SK-N-SH (cell line): ENCODE measurements around the gene MANSC4. TPM values are rescaled to one million over a fixed set of nuclear protein-coding genes. Genes with fewer than 3 reads are reported as not detected.

Experiments
- CTCF ChIA-PET: fragments of 300-600, 350-600 bp; formaldehyde crosslinking; extraction: SDS; loops from one replicate; lab custom pipeline; 2021; lab: Yijun Ruan, JAX
- POLR2A ChIA-PET: fragments of 350-600 bp; sonication (Branson Sonifier 250); formaldehyde crosslinking; extraction: SDS; loops from one replicate; lab custom pipeline; 2020; ENCODE audit warnings: antibody characterized with exemption, inconsistent platforms; lab: Yijun Ruan, JAX
- DNase-seq: peaks from one replicate; pipeline ENCODE4 v3.0.0; 2012
- H2AFZ ChIP-seq: fragments of 200-600 bp; sonication (generic); 2 replicates; pipeline ENCODE4 v1.8.1; 2016; ENCODE audit warnings: antibody characterized with exemption, mild to moderate bottlenecking, low read depth
- H3F3A ChIP-seq: fragments of 200-600 bp; sonication (generic); replicated peaks from 2 replicates; pipeline ENCODE3; 2016; ENCODE audit warnings: antibody characterized with exemption, mild to moderate bottlenecking; ENCODE audit not compliant: insufficient read depth
- H3K27ac ChIP-seq, 2 experiments: fragments of 200-500 bp in 1 of 2; fragments of 200-600 bp in 1 of 2; sonication (Bioruptor generic) in 1 of 2; sonication (generic), shearing (Covaris generic) in 1 of 2; 2 replicates each; pipeline versions ENCODE4 v1.5.1 to v1.6.1; 2014 to 2016; ENCODE audit warnings: low read depth in 2 of 2, inconsistent platforms in 1 of 2, low read length in 1 of 2, mild to moderate bottlenecking in 1 of 2, mixed read lengths in 1 of 2
- H3K27me3 ChIP-seq: fragments of 200-600 bp; sonication (generic), shearing (Covaris generic); 2 replicates; pipeline ENCODE4 v1.6.1; 2016; ENCODE audit warnings: mixed run types; ENCODE audit not compliant: insufficient read depth
- H3K36me3 ChIP-seq, 2 experiments: fragments of 200-500 bp in 1 of 2; fragments of 200-600 bp in 1 of 2; sonication (Bioruptor generic) in 1 of 2; sonication (generic) in 1 of 2; replicated peaks in 1 of 2; 2 replicates each; pipeline versions ENCODE3 to v1.5.1; 2014 to 2016; ENCODE audit warnings: low read length in 1 of 2, mild to moderate bottlenecking in 1 of 2; ENCODE audit not compliant: insufficient read depth in 2 of 2, control insufficient read depth in 1 of 2
- H3K4me1 ChIP-seq, 2 experiments: fragments of 200-500 bp in 1 of 2; fragments of 200-600 bp in 1 of 2; sonication (Bioruptor generic) in 1 of 2; sonication (generic), shearing (Covaris generic) in 1 of 2; 2 replicates each; pipeline versions ENCODE4 v1.5.1 to v1.6.1; 2014 to 2016; ENCODE audit warnings: low read depth in 1 of 2, low read length in 1 of 2, mixed run types in 1 of 2; ENCODE audit not compliant: insufficient read depth in 2 of 2, control insufficient read depth in 1 of 2
- H3K4me2 ChIP-seq: fragments of 200-600 bp; sonication (generic), shearing (Covaris generic); 2 replicates; pipeline ENCODE4 v1.6.1; 2017; ENCODE audit warnings: mixed run types
- H3K4me3 ChIP-seq, 2 experiments: fragments of 200-500 bp in 1 of 2; fragments of 200-600 bp in 1 of 2; sonication (Bioruptor generic) in 1 of 2; sonication (generic), shearing (Covaris generic) in 1 of 2; 2 replicates each; pipeline versions ENCODE4 v1.5.1 to v1.8.1; 2014 to 2016; ENCODE audit warnings: low read depth in 2 of 2, inconsistent platforms in 1 of 2, low read length in 1 of 2, mild to moderate bottlenecking in 1 of 2, mixed read lengths in 1 of 2, moderate library complexity in 1 of 2
- H3K79me2 ChIP-seq: fragments of 200-600 bp; sonication (generic); 2 replicates; pipeline ENCODE4 v1.8.1; 2017; ENCODE audit warnings: mild to moderate bottlenecking; ENCODE audit not compliant: insufficient read depth
- H3K9ac ChIP-seq: fragments of 200-600 bp; sonication (generic); 2 replicates; pipeline ENCODE4 v1.6.1; 2017; ENCODE audit warnings: mixed run types
- H3K9me2 ChIP-seq: fragments of 200-600 bp; sonication (generic); 2 replicates; pipeline ENCODE4 v1.6.1; 2017; ENCODE audit warnings: mixed run types
- H3K9me3 ChIP-seq: fragments of 200-600 bp; sonication (generic); 2 replicates; pipeline ENCODE4 v1.6.1; 2017; ENCODE audit warnings: mixed run types, mild to moderate bottlenecking, moderate library complexity
- H4K20me1 ChIP-seq: fragments of 200-600 bp; sonication (generic); 2 replicates; pipeline ENCODE4 v1.6.1; 2017; ENCODE audit warnings: mild to moderate bottlenecking, mixed run types; ENCODE audit not compliant: insufficient read depth
- CTCF ChIP-seq: fragments of 200-600 bp; sonication (generic); IDR thresholded peaks from 2 replicates; pipeline ENCODE4 v1.6.1; 2017; ENCODE audit warnings: antibody characterized with exemption, mild to moderate bottlenecking, moderate library complexity
- ELF1 ChIP-seq: IDR thresholded peaks from 2 replicates; pipeline ENCODE4 v1.4.0; 2012
- EP300 ChIP-seq, 2 experiments: IDR thresholded peaks; 2 replicates each; pipeline versions ENCODE4 v1.4.0 to v1.6.1; 2012; ENCODE audit warnings: borderline replicate concordance in 1 of 2, low read depth in 1 of 2, low read length in 1 of 2
- EZH2phosphoT487 ChIP-seq: fragments of 200-600 bp; sonication (generic); IDR thresholded peaks from 2 replicates; pipeline ENCODE4 v1.6.1; 2017; ENCODE audit warnings: low read depth, mixed run types, mild to moderate bottlenecking, antibody characterized with exemption, moderate library complexity, borderline replicate concordance
- FOXJ3 ChIP-seq: sonication (generic); formaldehyde crosslinking; IDR thresholded peaks from 2 replicates; pipeline ENCODE4 v1.5.1; 2020; ENCODE audit warnings: mild to moderate bottlenecking, missing genetic modification reagents
- FOXM1 ChIP-seq: IDR thresholded peaks from 2 replicates; pipeline ENCODE4 v1.4.0; 2012; ENCODE audit warnings: low read depth, mild to moderate bottlenecking
- GABPA ChIP-seq: IDR thresholded peaks from 2 replicates; pipeline ENCODE4 v1.4.0; 2012; ENCODE audit warnings: low read depth, mild to moderate bottlenecking
- GATA2 ChIP-seq: sonication (generic); formaldehyde crosslinking; IDR thresholded peaks from 2 replicates; pipeline ENCODE4 v1.5.0; 2020; ENCODE audit warnings: mild to moderate bottlenecking, missing genetic modification reagents
- IRF3 ChIP-seq: fragments of 150-350 bp; IDR thresholded peaks from 2 replicates; pipeline ENCODE4 v1.6.1; 2016; ENCODE audit warnings: mild to moderate bottlenecking, low read depth, low read length
- JUND ChIP-seq: IDR thresholded peaks from 2 replicates; pipeline ENCODE4 v1.4.0; 2012
- MAX ChIP-seq: IDR thresholded peaks from 2 replicates; pipeline ENCODE4 v1.4.0; 2012; ENCODE audit warnings: low read depth
- MXI1 ChIP-seq: IDR thresholded peaks from 2 replicates; pipeline ENCODE4 v1.6.1; 2012; ENCODE audit warnings: mild to moderate bottlenecking, low read depth, low read length, improper control_type of control experiment
- NRF1 ChIP-seq: IDR thresholded peaks from 2 replicates; pipeline ENCODE4 v1.6.1; 2012; ENCODE audit warnings: low read depth, mild to moderate bottlenecking, low read length
- POLR2AphosphoS5 ChIP-seq: IDR thresholded peaks from 2 replicates; pipeline ENCODE4 v1.6.1; 2012; ENCODE audit warnings: low read depth, low read length
- RAD21 ChIP-seq: IDR thresholded peaks from 2 replicates; pipeline ENCODE4 v1.6.1; 2012; ENCODE audit warnings: mild to moderate bottlenecking, low read length
- RCOR1 ChIP-seq: fragments of 150-350 bp; IDR thresholded peaks from 2 replicates; pipeline ENCODE4 v1.6.1; 2017; ENCODE audit warnings: antibody characterized with exemption, low read length
- REST ChIP-seq: IDR thresholded peaks from 2 replicates; pipeline ENCODE4 v1.6.1; 2012; ENCODE audit warnings: mild to moderate bottlenecking, low read depth, low read length, moderate library complexity
- RXRA ChIP-seq: IDR thresholded peaks from 2 replicates; pipeline ENCODE4 v1.4.0; 2012; ENCODE audit warnings: low read depth, mild to moderate bottlenecking, borderline replicate concordance
- SIN3A ChIP-seq: IDR thresholded peaks from 2 replicates; pipeline ENCODE4 v1.6.1; 2012; ENCODE audit warnings: low read depth, mild to moderate bottlenecking, low read length, moderate library complexity, borderline replicate concordance
- SMC3 ChIP-seq: IDR thresholded peaks from 2 replicates; pipeline ENCODE4 v1.6.1; 2012; ENCODE audit warnings: low read depth, low read length, improper control_type of control experiment
- TAF1 ChIP-seq: IDR thresholded peaks from 2 replicates; pipeline ENCODE4 v1.6.1; 2012; ENCODE audit warnings: low read depth, mild to moderate bottlenecking, low read length, moderate library complexity, borderline replicate concordance
- TCF12 ChIP-seq: IDR thresholded peaks from 2 replicates; pipeline ENCODE4 v1.4.0; 2012
- TEAD4 ChIP-seq: IDR thresholded peaks from 2 replicates; pipeline ENCODE4 v1.4.0; 2012; ENCODE audit warnings: mild to moderate bottlenecking, borderline replicate concordance; ENCODE audit not compliant: insufficient read depth
- YY1 ChIP-seq: IDR thresholded peaks from 2 replicates; pipeline ENCODE4 v1.4.0; 2012; ENCODE audit warnings: low read depth, mild to moderate bottlenecking
- WGBS: methylation state at CpG from one replicate; pipeline ENCODE4 v1.1.6; 2017; ENCODE audit warnings: low lambda C conversion rate; 5-methylcytosine and 5-hydroxymethylcytosine counted together
- polyA plus RNA-seq, 3 experiments: library from polyadenylated mRNA; depleted of rRNA; stranded (reverse); fragments of >200 nt; gene quantifications; 2 replicates each; pipeline ENCODE4 v1.2.3, GENCODE V29; 2012
- TF ChIP-seq, protein P1 (sequence below): IDR thresholded peaks from 2 replicates; pipeline ENCODE4; 2012

The MANSC4 gene
- polyA plus RNA-seq, 1 of the 3 experiments (the other 2 are of a cell fraction) = not detected

DNA sequence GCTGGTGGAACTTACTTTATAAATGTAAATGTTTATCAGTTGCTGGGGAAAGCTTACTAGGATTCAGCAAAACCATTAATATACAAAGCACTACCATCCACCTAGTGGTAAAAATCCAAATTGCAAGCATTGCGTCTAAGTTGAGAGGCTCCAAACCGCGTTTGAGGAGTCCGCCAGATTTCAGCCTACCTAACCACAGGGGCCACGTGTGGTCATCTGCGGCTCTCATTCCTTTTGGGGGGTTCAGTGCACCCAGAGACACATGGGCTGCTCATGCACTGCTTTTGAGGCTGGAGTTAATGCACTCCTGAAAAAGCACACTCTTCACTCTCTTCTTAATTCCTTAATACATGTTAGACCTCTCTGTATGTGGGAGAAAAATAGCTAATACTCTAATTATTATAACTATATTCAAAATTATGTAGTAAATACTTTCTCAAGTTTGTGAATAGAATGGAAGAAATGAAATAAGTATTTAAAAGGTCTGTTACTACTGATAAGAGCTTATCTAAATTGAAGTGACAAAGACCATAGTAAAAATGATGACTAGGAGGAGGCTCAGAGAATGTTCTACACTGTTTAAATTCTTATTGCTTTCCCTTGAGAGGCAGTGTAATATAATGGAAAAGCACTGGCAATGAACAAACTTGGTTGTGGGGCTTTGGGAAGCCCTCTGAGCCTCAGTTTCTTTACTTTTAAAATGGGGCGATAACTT lies 41.4 kb upstream of the MANSC4 start:
- CTCF ChIA-PET = interaction anchor here (0.5 to 5.6 kb wide), 34 partner anchors 9 to 1566 kb away, joined by 3 to 92 read pairs (median 4); no protein-coding TSS in a partner anchor
- H2AFZ ChIP-seq = peak overlapping the region; percentile 54; the same call in 1 of the 2 replicates
- no peaks in the 10 kb centered on the region for H3K9me2 ChIP-seq
- H3F3A ChIP-seq = peaks cover 6% of the 10 kb centered on the region
- no peak overlapping the region for H3K9ac ChIP-seq
- no peaks in the 10 kb centered on the region for H3K9me3 ChIP-seq
- H3K4me2 ChIP-seq = peak overlapping the region; percentile 20; the same call in 1 of the 2 replicates
- H3K36me3 ChIP-seq = no peaks in the 10 kb centered on the region
- POLR2A ChIA-PET = interaction anchor here (0.9 kb wide), 1 partner anchor 41 kb away, joined by 4 read pairs; the partner anchor contains the start of genes KLHL42 and MANSC4
- H3K27ac ChIP-seq = peak overlapping the region in 1 of 2 experiments; percentile 59; a peak in 2 of 4 replicates
- peak; percentile 51 for DNase-seq
- no peaks in the 10 kb centered on the region for H4K20me1 ChIP-seq
- 15% methylated on average over 7 of the region's 7 CpGs for WGBS
- H3K4me3 ChIP-seq = peak overlapping the region in 1 of 2 experiments; percentile 30; a peak in 2 of 4 replicates
- no peaks in the 10 kb centered on the region for H3K79me2 ChIP-seq
- peaks cover 4 to 19% of the 10 kb centered on the region in 2 experiments; a peak in 3 of 4 replicates for H3K4me1 ChIP-seq
- H3K27me3 ChIP-seq = no peaks in the 10 kb centered on the region
- TF ChIP-seq TEAD4 (no peak), CTCF (peak; percentile 72), YY1 (no peak), TCF12 (no peak), TAF1 (no peak), RCOR1 (no peak), ELF1 (no peak), RAD21 (peak; percentile 70), EZH2phosphoT487 (no peak), SMC3 (peak; percentile 60; the same call in 1 of the 2 replicates), RXRA (no peak), MXI1 (no peak), SIN3A (no peak), MAX (no peak), FOXM1 (no peak), FOXJ3 (no peak), REST (no peak), EP300 (IDR thresholded peaks at IDR 0.05; ENCODE audit: borderline replicate concordance in 1 of 2, low read depth in 1 of 2, low read length in 1 of 2) (no peak), IRF3 (no peak), NRF1 (no peak), GABPA (no peak), JUND (no peak), POLR2AphosphoS5 (no peak), GATA2 (CRISPR knock-in tag) (0 out of 2 replicates have a peak, but pooled peaks have one; percentile 11)
- TF ChIP-seq, protein P1, sequence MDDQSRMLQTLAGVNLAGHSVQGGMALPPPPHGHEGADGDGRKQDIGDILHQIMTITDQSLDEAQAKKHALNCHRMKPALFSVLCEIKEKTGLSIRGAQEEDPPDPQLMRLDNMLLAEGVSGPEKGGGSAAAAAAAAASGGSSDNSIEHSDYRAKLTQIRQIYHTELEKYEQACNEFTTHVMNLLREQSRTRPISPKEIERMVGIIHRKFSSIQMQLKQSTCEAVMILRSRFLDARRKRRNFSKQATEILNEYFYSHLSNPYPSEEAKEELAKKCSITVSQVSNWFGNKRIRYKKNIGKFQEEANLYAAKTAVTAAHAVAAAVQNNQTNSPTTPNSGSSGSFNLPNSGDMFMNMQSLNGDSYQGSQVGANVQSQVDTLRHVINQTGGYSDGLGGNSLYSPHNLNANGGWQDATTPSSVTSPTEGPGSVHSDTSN = no peak
